UCSD-AML1 (cell line): ENCODE data around the gene CSF3R.

Experiments used
- DNase-seq: peaks from one replicate; lab custom pipeline; 2025; ENCODE audit not compliant: unreplicated experiment; lab: John Stamatoyannopoulos, UW

Gene CSF3R

GRCh38 chr1:36482724-36483388 lies at the start of gene CSF3R:
TSS of gene CSF3R (minus strand) at chr1:36482913. CDS start at chr1:36479496, 3,417 bp downstream.
- peak; percentile 67 for DNase-seq

- DNase-seq, result no peak
These were observed 49.1 kb upstream of the CSF3R start for GRCh38 chr1:36531833-36532232.

GRCh38 chr1:36530791-36531190 lies 48.1 kb upstream of the CSF3R start:
- no peak for DNase-seq

DNA sequence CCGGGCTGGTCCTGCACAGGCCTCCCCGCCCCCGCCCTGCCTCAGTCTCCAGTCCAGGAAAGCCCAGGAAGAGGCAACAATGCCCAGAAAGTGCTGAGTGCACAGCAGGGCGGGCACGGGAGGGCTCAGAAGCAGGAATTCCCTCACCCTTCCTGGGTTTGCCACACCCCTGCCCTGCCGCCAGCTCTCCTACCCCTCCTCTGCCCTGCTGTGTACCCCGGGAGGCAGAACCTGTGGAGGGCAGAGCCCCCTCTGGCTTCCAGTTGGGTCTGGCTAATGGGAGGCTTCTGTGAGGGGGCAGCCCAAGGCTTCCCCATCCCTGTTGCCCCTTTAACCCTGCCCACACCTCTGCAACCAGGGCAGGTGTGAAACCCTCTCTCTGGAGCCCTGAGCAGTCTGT lies 47.5 kb upstream of the CSF3R start:
- DNase-seq, result no peak

DNA sequence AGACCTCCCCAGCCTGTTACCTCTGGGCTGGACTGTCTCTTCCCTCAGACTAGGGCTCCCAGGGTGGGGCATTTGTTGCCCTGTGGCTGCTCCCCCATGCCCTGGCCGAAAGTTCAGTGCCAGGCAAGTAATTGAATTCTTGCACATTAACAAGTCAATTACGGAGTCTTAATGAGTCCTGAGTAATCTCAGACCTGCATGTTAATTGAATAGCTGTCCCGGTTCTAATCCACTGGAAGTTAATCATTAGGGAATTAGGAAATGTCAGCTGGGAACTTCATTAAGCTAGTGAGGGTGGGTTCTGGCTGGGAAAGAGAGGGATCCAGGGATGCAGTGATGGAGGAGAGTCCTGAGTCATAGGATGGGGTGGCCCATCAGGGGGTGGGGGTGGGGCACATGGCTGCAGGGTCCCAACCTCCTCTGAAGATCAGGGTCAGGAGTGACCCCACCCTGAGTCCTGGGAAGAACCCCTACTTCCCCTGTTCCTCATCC lies 47.1 kb upstream of the CSF3R start:
- DNase-seq, result no peak

- DNase-seq, result no peak
These were observed 45.9 kb upstream of the CSF3R start for GRCh38 chr1:36528361-36529349.

DNA sequence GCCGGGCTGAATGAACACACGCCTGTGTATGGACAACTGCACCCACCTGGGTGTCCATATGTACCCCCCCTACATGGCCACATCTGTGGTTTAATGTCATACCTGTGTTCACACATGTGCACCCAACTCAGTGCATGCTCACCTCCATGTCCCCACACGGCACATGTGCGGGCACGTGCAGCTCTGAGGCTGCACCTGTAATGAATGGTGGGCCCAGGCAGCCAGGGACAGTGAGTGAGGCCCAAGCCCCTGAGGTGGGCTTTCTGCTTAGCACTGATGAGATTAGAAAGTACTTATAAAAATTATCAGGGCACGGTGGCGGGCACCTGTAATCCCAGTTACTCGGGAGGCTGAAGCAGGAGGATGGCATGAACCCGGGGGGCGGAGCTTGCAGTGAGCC lies 42.5 kb upstream of the CSF3R start:
- DNase-seq, result no peak

DNA sequence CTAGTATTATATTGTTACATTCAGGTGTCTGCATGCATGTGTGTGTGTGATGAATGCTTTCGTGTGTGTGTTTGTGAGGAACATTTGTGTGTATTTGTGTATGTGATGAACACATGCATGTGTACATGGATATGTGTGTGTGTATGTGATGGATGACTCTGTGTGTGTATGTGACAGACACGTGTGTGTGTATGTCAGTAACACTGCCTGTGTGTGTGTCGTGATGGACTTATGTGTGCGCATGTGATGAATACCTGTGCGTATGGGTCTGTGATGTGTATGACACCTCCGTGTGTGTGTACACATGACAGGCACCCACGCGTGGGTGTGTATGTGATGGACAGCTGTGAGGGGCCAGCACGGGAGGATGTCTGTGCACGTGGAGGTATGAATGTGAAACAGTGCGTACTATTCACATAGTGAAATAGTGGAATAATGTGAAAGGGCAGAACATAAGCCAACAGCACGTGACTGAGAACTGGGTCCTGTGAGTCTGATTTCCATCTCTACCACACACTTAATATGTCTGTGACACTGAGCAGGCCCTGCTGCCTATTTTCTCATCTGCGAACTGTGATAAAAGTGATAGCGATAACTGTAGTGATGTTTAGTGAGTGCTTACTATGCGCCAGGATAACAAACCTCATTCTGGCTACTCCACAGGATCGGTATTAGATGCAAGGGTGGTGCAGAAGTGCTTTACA lies 41.8 kb upstream of the CSF3R start:
- no peak for DNase-seq

- DNase-seq, result no peak
These were observed 41.1 kb upstream of the CSF3R start for GRCh38 chr1:36523850-36524249.

DNA sequence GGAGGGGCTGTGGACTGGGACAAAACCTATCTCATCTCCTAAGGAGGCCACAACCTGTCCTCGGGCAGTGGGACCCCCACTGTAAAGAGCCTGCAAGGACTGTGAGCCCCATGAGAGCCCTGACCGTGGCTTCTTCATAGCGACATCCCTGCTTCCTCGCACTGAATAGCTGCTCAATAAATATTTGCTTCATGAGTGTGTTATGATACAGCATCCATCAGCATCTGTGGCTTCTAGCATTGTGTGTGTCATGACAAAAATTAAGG lies 40.5 kb upstream of the CSF3R start:
- DNase-seq, result no peak

GRCh38 chr1:36522461-36523229 lies 39.9 kb upstream of the CSF3R start:
- DNase-seq, result no peak

- no peak for DNase-seq
These were observed 39.3 kb upstream of the CSF3R start for GRCh38 chr1:36522021-36522420.

- no peak for DNase-seq
These were observed 38.2 kb upstream of the CSF3R start for GRCh38 chr1:36520771-36521420.

GRCh38 chr1:36520056-36520455 lies 37.3 kb upstream of the CSF3R start:
- no peak for DNase-seq

DNA sequence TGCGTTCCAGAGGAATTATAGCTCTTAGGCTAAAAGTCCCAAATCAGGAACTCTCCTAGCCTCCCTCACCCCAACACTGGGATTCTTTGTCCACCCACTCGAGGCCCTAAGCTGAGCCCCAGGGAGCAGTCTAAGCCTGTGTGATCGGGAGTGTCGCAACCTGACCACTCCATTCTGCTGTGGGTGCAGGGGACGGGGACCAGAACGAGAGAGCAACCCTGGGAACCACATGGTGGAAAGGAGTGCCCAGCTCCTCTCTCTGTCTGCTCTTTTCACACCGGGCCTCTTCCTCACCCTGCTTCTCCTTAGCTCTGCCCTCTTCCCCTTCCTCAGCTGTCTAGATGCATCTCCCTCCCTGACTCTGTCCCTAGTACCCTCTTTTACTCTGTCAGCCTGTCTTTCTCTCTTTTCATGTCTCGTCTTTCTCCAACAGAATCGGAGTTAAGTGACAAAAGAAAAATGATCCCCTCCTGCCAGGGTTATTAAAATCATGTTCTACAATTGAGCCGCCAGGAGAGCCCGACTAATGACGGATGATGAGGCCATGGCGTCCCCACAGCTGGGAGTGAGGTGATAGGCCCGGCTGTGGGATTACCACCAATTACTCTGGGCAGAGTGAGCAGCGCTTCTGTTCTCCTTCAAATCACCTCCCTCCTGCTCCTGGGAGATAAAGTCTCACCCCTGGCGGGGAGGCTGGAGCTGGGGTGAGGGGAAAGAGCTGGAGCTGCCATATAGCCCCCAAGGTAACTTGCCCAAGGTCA lies 34.5 kb upstream of the CSF3R start:
- no peak for DNase-seq

DNA sequence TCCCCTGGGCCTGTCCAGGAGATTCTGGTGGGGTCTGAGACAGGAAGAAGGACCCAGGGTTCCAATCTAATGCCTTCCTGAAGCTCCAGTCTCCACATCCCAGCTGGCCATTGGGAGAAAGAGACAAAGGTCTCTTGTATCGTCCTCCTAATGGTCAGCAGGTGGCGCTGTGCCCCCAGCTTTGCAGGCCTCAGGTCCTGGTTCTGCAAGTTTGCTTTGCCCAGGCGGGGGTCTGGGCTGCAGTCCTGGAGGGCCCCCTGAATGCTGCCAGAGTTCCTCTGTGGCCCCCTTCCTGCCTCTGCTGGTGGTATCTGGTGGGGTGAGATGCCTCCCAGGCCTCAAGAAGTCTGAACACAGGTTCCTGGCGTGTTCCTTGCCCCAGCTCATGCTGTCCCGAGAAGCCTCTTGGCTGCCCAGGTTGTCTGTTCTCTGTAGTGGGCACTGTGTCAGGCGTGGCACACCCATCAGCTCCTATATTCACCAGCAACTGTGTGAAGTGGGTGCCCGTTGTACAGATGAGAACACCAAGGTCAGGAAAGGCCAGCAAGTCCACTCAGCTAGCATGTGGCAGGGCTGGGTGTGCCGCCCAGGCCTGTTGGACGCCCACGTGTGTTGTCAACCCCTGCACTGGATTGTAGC lies 33.8 kb upstream of the CSF3R start:
- peak; percentile 57 for DNase-seq

DNA sequence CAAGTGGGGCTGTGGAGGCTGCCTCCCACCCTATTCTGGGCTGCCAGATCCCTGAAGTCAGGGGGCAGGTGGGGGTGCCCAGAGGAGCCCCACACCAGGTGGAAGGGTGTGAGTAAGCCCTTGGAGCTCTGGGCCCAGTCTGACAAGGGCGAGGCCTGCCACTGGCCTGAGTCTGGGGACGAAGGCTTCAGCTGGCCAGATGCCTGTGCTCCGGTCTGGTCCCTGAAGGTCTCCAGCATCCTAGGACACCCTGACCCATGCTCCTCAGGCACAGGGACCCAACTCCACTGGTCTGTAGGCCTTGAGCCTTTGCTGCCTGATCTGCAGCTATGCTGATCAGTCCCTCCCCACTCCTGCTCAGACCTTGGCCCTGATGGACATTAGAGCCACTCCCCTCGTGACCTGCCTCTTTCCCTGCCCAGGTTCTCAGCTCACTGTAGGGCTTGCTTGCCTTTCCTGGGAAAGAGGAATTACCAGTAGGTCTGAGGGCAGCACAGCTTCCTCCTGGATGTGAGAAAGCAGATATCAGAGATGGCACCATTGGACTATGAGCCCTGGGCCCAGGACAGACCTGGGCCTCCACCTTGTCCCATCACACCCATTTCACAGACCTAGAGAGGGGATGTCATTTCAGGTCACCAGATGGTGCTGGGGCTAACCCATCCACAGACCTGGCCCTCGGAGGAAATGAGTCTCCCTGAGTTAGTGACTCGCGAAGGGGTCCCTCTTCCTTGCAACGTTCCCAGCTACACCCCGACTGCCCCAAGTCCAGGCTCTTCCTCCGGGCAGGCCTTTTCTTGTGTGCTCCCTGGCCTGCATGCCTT lies 32.8 kb upstream of the CSF3R start:
- DNase-seq, result no peak

DNA sequence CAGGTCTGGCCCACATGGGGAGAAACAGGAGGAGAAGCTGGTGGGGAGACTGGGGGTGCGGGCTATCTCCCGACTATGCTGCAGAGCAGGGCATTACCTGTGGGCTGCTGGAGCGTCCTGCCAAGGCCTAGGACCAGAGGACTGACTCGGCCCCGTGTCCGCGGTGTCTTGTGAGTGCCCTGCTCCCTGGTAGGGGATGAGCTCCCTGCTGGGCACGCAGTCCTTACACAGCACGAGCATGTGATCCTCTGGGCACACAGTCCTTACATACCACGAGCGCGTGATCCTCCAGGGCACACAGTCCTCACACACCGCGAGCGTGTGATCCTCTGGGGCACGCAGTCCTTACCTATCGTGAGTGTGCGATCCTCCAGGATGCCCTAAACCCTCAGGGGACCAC lies 31.8 kb upstream of the CSF3R start:
- DNase-seq, result no peak
